Endothelial cell of umbilical vein (primary cell): ENCODE measurements around the gene CYB5D1. TPM values are rescaled to one million over a fixed set of nuclear protein-coding genes. Genes with fewer than 3 reads are reported as not detected.

Experiments
- BruUV-seq: library from RNA; stranded (reverse); fragments of 400-500 nt; replicated peaks from 2 replicates; lab custom pipeline; 2021; lab: Mats Ljungman, UMichigan
- CTCF ChIA-PET: fragments of 300-600, 350-600 bp; sonication (Branson Sonifier 250); formaldehyde crosslinking; loops from one replicate; lab custom pipeline; 2021; ENCODE audit warnings: antibody characterized with exemption, inconsistent platforms; lab: Charles Lee
- POLR2A ChIA-PET: fragments of 300-600, 350-600 bp; sonication (Branson Sonifier 250); formaldehyde crosslinking; loops from one replicate; lab custom pipeline; 2021; ENCODE audit warnings: antibody characterized with exemption, inconsistent platforms; lab: Charles Lee
- DNase-seq: peaks from one replicate; pipeline ENCODE4 v3.0.0-alpha.2; 2011; ENCODE audit warnings: low read depth, low spot score
- FAIRE-seq: peaks from 2 replicates; lab custom pipeline; 2011; peaks lifted over from hg19 to GRCh38; lab: Jason Lieb, UNC
- H2AFZ ChIP-seq: 2 replicates; pipeline ENCODE4 v1.6.0; 2012; ENCODE audit warnings: low read depth, low read length, control low read depth, inconsistent platforms
- H3K27ac ChIP-seq: 2 replicates; pipeline ENCODE4 v1.5.1; 2011; ENCODE audit warnings: low read depth, mild to moderate bottlenecking, control low read depth, low read length, moderate library complexity; ENCODE audit not compliant: insufficient read depth
- H3K27me3 ChIP-seq, 2 experiments: 2 replicates each; pipeline versions ENCODE4 v1.6.0 to v1.6.1; 2011; ENCODE audit warnings: low read length in 2 of 2, mixed read lengths in 1 of 2; ENCODE audit not compliant: control insufficient read depth in 2 of 2, insufficient read depth in 2 of 2
- H3K36me3 ChIP-seq, 2 experiments: 2 replicates in 1 of 2; 3 replicates in 1 of 2; pipeline ENCODE4 v1.5.1; 2011; ENCODE audit warnings: low read length in 2 of 2, mild to moderate bottlenecking in 1 of 2, moderate library complexity in 1 of 2; ENCODE audit not compliant: control insufficient read depth in 2 of 2, insufficient read depth in 2 of 2; ENCODE audit errors: extremely low read depth in 1 of 2
- H3K4me1 ChIP-seq: 3 replicates; pipeline ENCODE4 v1.5.1; 2011; ENCODE audit warnings: mild to moderate bottlenecking, low read length; ENCODE audit not compliant: control insufficient read depth, insufficient read depth; ENCODE audit errors: extremely low read depth
- H3K4me2 ChIP-seq: 2 replicates; pipeline ENCODE4 v1.6.1; 2011; ENCODE audit warnings: low read length, control low read depth, mixed read lengths; ENCODE audit not compliant: insufficient read depth
- H3K4me3 ChIP-seq, 3 experiments: fragments of 200-600 bp in 1 of 3; sonication (generic), shearing (Covaris generic) in 1 of 3; replicated peaks in 1 of 3; 2 replicates each; pipeline ENCODE4 v1.5.1; 2011 to 2016; ENCODE audit warnings: control low read depth in 3 of 3, low read length in 3 of 3, mild to moderate bottlenecking in 2 of 3, inconsistent platforms in 1 of 3, low read depth in 1 of 3, moderate library complexity in 1 of 3; ENCODE audit not compliant: insufficient read depth in 1 of 3
- H3K79me2 ChIP-seq: 2 replicates; pipeline ENCODE4 v1.6.0; 2012; ENCODE audit warnings: low read length, inconsistent platforms; ENCODE audit not compliant: control insufficient read depth, insufficient read depth
- H3K9ac ChIP-seq: replicated peaks from 2 replicates; pipeline ENCODE3; 2011; ENCODE audit warnings: low read length, control low read depth; ENCODE audit not compliant: insufficient read depth; ENCODE audit errors: extremely low read depth
- H3K9me1 ChIP-seq: replicated peaks from 3 replicates; pipeline ENCODE4 v1.6.0; 2011; ENCODE audit warnings: mild to moderate bottlenecking, low read length; ENCODE audit not compliant: control insufficient read depth, insufficient read depth; ENCODE audit errors: extremely low read depth
- H3K9me3 ChIP-seq: replicated peaks from 2 replicates; pipeline ENCODE4 v1.5.1; 2012; ENCODE audit warnings: low read length, inconsistent platforms; ENCODE audit not compliant: control insufficient read depth, insufficient read depth
- H4K20me1 ChIP-seq: replicated peaks from 2 replicates; pipeline ENCODE3; 2011; ENCODE audit warnings: mild to moderate bottlenecking, low read length; ENCODE audit not compliant: control insufficient read depth, insufficient read depth; ENCODE audit errors: extremely low read depth
- CTCF ChIP-seq, 2 donors: IDR thresholded peaks; 1 replicate in 1 of 2; 2 replicates in 1 of 2; pipeline ENCODE4 v1.5.1; 2011; ENCODE audit warnings: low read length in 2 of 2, mild to moderate bottlenecking in 2 of 2, moderate library complexity in 2 of 2, control low read depth in 1 of 2, inconsistent platforms in 1 of 2, low read depth in 1 of 2; ENCODE audit not compliant: insufficient read depth in 1 of 2; ENCODE audit errors: extremely low read depth in 1 of 2
- EZH2 ChIP-seq: IDR thresholded peaks from 2 replicates; pipeline ENCODE4 v1.6.1; 2012; ENCODE audit warnings: borderline replicate concordance, low read depth, mild to moderate bottlenecking, moderate library complexity, low read length, inconsistent platforms; ENCODE audit not compliant: severe bottlenecking
- FOS ChIP-seq: IDR thresholded peaks from 2 replicates; pipeline ENCODE4 v1.6.1; 2011; ENCODE audit warnings: mild to moderate bottlenecking, low read length, moderate library complexity, borderline replicate concordance; ENCODE audit not compliant: insufficient read depth
- GATA2 ChIP-seq: IDR thresholded peaks from 2 replicates; pipeline ENCODE4 v1.7.0; 2011; ENCODE audit warnings: low read depth, mild to moderate bottlenecking, moderate library complexity, mixed read lengths, low read length; ENCODE audit not compliant: insufficient read length, insufficient read depth
- JUN ChIP-seq: IDR thresholded peaks from 2 replicates; pipeline ENCODE4 v1.6.1; 2011; ENCODE audit warnings: borderline replicate concordance, low read depth; ENCODE audit not compliant: insufficient read length, insufficient read depth
- MAX ChIP-seq: IDR thresholded peaks from 2 replicates; pipeline ENCODE4 v1.6.1; 2011; ENCODE audit not compliant: insufficient read depth, insufficient read length
- MYC ChIP-seq: IDR thresholded peaks from one replicate; pipeline ENCODE4 v1.6.1; 2011; ENCODE audit warnings: mild to moderate bottlenecking, low read depth, low read length
- POLR2A ChIP-seq: IDR thresholded peaks from 2 replicates; pipeline ENCODE4 v1.6.1; 2012; ENCODE audit warnings: low read depth, mild to moderate bottlenecking, control low read depth, low read length
- POLR2AphosphoS5 ChIP-seq: IDR thresholded peaks from 2 replicates; pipeline ENCODE4 v1.6.1; 2012; ENCODE audit warnings: low read depth, mild to moderate bottlenecking, control low read depth, low read length, moderate library complexity; ENCODE audit not compliant: insufficient read depth
- dilution Hi-C: fragments of 300-500 bp; cut with MboI; formaldehyde crosslinking; loops from one replicate; pipeline ENCODE4 v1.15.0; 2019; ENCODE audit warnings: low sequenced_read_pairs; ENCODE audit not compliant: extremely low pct_ligation_motif_present
- intact Hi-C: fragments of 100-400 bp; cut with micrococcal nuclease; formaldehyde crosslinking; loops from one replicate; pipeline ENCODE4 v1.10.0; 2022
- polyA plus RNA-seq, 4 experiments: library from polyadenylated mRNA; depleted of rRNA in 3 of 4; stranded (reverse) in 3 of 4; unstranded in 1 of 4; fragments of >200 nt; gene quantifications; 2 replicates each; pipeline versions ENCODE4 v1.2.1 to v1.2.3, GENCODE V29; 2011 to 2012; ENCODE audit warnings: missing spikeins in 1 of 4
- total RNA-seq: library from RNA; stranded (reverse); gene quantifications from 2 replicates; pipeline ENCODE4 v1.2.3, GENCODE V29; 2021

CYB5D1 gene
- total and polyA plus RNA-seq, 2 donors (not counting 3 experiments of a cell fraction or from before 2014, with no cell fraction given) = 9.4 to 18.1 TPM

GRCh38 chr17:7840875-7841274 lies 16.9 kb upstream of the CYB5D1 start:
- H3K4me2 ChIP-seq = peak overlapping the region; percentile 26
- H3K9ac ChIP-seq = peak overlapping the region; percentile 67
- DNase-seq (no peak), FAIRE-seq (no peak)
- peak overlapping the region; percentile 99 for H3K27ac ChIP-seq
- H3K36me3 ChIP-seq = peaks cover 0 to 4% of the 10 kb centered on the region in 2 experiments
- intact Hi-C loops (loop anchor here (5.0 to 10.0 kb wide), 3 partner anchors 154 to 281 kb away; partner anchors contain the start of genes FXR2, HES7, TP53 and WRAP53), dilution Hi-C loops (no loop called here)
- H2AFZ ChIP-seq = no peak overlapping the region
- H3K4me1 ChIP-seq = peaks cover 38% of the 10 kb centered on the region
- H3K4me3 ChIP-seq = no peak overlapping the region
- CTCF ChIA-PET = no interaction called here
- H4K20me1 ChIP-seq = no peaks in the 10 kb centered on the region
- H3K9me1 ChIP-seq = no peaks in the 10 kb centered on the region
- TF ChIP-seq GATA2 (no peak), MAX (no peak), POLR2AphosphoS5 (no peak), JUN (no peak), FOS (no peak)
- H3K27me3 ChIP-seq = no peaks in the 10 kb centered on the region
- H3K79me2 ChIP-seq = peaks cover 10% of the 10 kb centered on the region
- no peaks in the 10 kb centered on the region for H3K9me3 ChIP-seq
- no TSS peak for BruUV-seq
- POLR2A ChIA-PET = no interaction called here

GRCh38 chr17:7841396-7841914 lies 16.3 kb upstream of the CYB5D1 start:
- no TSS peak for BruUV-seq
- Histone ChIP-seq H3K4me1 (peaks cover 32% of the 10 kb centered on the region), H3K9ac (peak overlapping the region; percentile 99), H3K79me2 (peaks cover 10% of the 10 kb centered on the region), H3K9me1 (no peaks in the 10 kb centered on the region), H3K4me3 (peak overlapping the region; percentile 39 to 71 (median 58)), H3K9me3 (no peaks in the 10 kb centered on the region), H3K27ac (peak overlapping the region; percentile 99), H4K20me1 (no peaks in the 10 kb centered on the region), H3K4me2 (peak overlapping the region; percentile 62), H2AFZ (no peak overlapping the region), H3K36me3 (peaks cover 0 to 8% of the 10 kb centered on the region in 2 experiments), H3K27me3 (no peaks in the 10 kb centered on the region)
- TF ChIP-seq JUN (no peak), CTCF (IDR thresholded peaks at IDR 0.05; ENCODE audit: extremely low read depth in 1 of 2, insufficient read depth in 1 of 2, low read depth in 1 of 2, low read length in 2 of 2) (peak in 1 of 2 donors; percentile 10), MAX (peak; percentile 70), POLR2A (peak; percentile 53), POLR2AphosphoS5 (no peak), FOS (peak; percentile 51), EZH2 (no peak), MYC (no peak), GATA2 (no peak)
- dilution Hi-C loops (no loop called here), intact Hi-C loops (loop anchor here (5.0 to 10.0 kb wide), 3 partner anchors 154 to 281 kb away; partner anchors contain the start of genes FXR2, HES7, TP53 and WRAP53)
- ChIA-PET CTCF (interaction anchor here (1.4 kb wide), 1 partner anchor 10 kb away, joined by 3 read pairs; no protein-coding TSS in a partner anchor), POLR2A (no interaction called here)
- DNase-seq (peak; percentile 92), FAIRE-seq (peak; percentile 76)
